H1 (cell line): ENCODE data around the gene UBE4A.

Experiments used
- EP300 ChIP-seq, 2 experiments: IDR thresholded peaks; 1 replicate in 1 of 2; 2 replicates in 1 of 2; pipeline ENCODE4 v1.6.1; 2011 to 2012; ENCODE audit warnings: low read depth in 2 of 2, low read length in 2 of 2, mild to moderate bottlenecking in 2 of 2, borderline replicate concordance in 1 of 2, inconsistent platforms in 1 of 2, moderate library complexity in 1 of 2
- EZH2 ChIP-seq: fragments of 200-600 bp; sonication (generic); IDR thresholded peaks from 2 replicates; pipeline ENCODE4 v1.7.1; 2012; ENCODE audit warnings: low read depth, mild to moderate bottlenecking, moderate library complexity, low read length, inconsistent platforms; ENCODE audit not compliant: severe bottlenecking
- GABPA ChIP-seq: IDR thresholded peaks from 2 replicates; pipeline ENCODE4 v1.6.1; 2011; ENCODE audit warnings: mild to moderate bottlenecking, low read length, moderate library complexity, borderline replicate concordance; ENCODE audit not compliant: insufficient read depth
- NRF1 ChIP-seq: IDR thresholded peaks from 2 replicates; pipeline ENCODE4 v1.6.1; 2011; ENCODE audit warnings: mild to moderate bottlenecking, low read depth, low read length, improper control_type of control experiment
- POLR2A ChIP-seq, 2 experiments: IDR thresholded peaks; 1 replicate in 1 of 2; 2 replicates in 1 of 2; pipeline ENCODE4 v1.6.1; 2011; ENCODE audit warnings: low read depth in 2 of 2, low read length in 2 of 2, mild to moderate bottlenecking in 2 of 2; ENCODE audit errors: control extremely low read depth in 1 of 2
- RAD21 ChIP-seq, 2 experiments: IDR thresholded peaks in 1 of 2; conservative IDR thresholded peaks in 1 of 2; 2 replicates each; pipeline ENCODE4 v1.6.1; 2011; ENCODE audit warnings: low read depth in 2 of 2, low read length in 2 of 2, improper control_type of control experiment in 1 of 2, inconsistent platforms in 1 of 2, mild to moderate bottlenecking in 1 of 2, moderate library complexity in 1 of 2
- RNF2 ChIP-seq: fragments of 200-900, 300-1000 bp; sonication (generic); IDR thresholded peaks from 2 replicates; pipeline ENCODE4 v1.7.1; 2016; ENCODE audit warnings: borderline replicate concordance, low read depth, mild to moderate bottlenecking, antibody characterized with exemption, low read length; ENCODE audit not compliant: poor library complexity, severe bottlenecking; ENCODE audit errors: missing control alignments
- SP2 ChIP-seq: IDR thresholded peaks from 2 replicates; pipeline ENCODE4 v1.6.1; 2012; ENCODE audit warnings: mild to moderate bottlenecking, low read length, inconsistent platforms
- ZNF274 ChIP-seq: IDR thresholded peaks from 2 replicates; pipeline ENCODE4 v1.7.0; 2012; ENCODE audit warnings: low read length, borderline replicate concordance; ENCODE audit errors: extremely low read depth
- TF ChIP-seq, protein P1 (sequence below), 3 experiments: IDR thresholded peaks; 1 replicate in 2 of 3; 2 replicates in 1 of 3; pipeline versions ENCODE4 v1.5.1 to v1.6.1; 2011; ENCODE audit warnings: low read length in 3 of 3, mild to moderate bottlenecking in 3 of 3, inconsistent platforms in 2 of 3, low read depth in 1 of 3, moderate library complexity in 1 of 3; ENCODE audit not compliant: insufficient read depth in 1 of 3; ENCODE audit errors: control extremely low read depth in 1 of 3

DNA sequence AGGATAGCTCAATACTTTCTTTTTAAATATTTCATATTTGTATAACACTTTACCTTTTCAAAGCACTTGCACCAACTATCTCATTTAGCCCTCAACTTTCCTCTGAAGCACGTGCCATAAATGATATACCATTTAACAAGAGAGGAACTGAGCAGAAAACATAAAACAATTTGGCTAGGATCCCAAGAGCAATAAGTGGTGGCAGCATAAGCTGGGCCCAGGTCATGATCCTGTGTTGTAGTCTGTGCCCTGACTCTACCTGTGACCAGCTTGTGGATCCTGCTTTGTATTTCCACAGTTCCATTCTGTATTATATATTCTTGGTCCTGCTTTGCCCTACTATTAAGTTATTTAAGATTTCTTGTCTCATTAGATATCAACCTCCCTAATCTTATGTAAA, 53.5 kb downstream of the UBE4A start:
- no peak for TF ChIP-seq POLR2A (IDR thresholded peaks at IDR 0.05; ENCODE audit: control extremely low read depth in 1 of 2, low read depth in 2 of 2, low read length in 2 of 2)
- TF ChIP-seq, protein P1, sequence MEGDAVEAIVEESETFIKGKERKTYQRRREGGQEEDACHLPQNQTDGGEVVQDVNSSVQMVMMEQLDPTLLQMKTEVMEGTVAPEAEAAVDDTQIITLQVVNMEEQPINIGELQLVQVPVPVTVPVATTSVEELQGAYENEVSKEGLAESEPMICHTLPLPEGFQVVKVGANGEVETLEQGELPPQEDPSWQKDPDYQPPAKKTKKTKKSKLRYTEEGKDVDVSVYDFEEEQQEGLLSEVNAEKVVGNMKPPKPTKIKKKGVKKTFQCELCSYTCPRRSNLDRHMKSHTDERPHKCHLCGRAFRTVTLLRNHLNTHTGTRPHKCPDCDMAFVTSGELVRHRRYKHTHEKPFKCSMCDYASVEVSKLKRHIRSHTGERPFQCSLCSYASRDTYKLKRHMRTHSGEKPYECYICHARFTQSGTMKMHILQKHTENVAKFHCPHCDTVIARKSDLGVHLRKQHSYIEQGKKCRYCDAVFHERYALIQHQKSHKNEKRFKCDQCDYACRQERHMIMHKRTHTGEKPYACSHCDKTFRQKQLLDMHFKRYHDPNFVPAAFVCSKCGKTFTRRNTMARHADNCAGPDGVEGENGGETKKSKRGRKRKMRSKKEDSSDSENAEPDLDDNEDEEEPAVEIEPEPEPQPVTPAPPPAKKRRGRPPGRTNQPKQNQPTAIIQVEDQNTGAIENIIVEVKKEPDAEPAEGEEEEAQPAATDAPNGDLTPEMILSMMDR (IDR thresholded peaks at IDR 0.05; ENCODE audit: control extremely low read depth in 1 of 3, insufficient read depth in 1 of 3, low read depth in 1 of 3, low read length in 3 of 3): no peak
- no peak for TF ChIP-seq GABPA
- TF ChIP-seq RNF2: no peak
- no peak for TF ChIP-seq NRF1
- no peak for TF ChIP-seq SP2
- no peak for TF ChIP-seq EP300 (IDR thresholded peaks at IDR 0.05; ENCODE audit: borderline replicate concordance in 1 of 2, low read depth in 2 of 2, low read length in 2 of 2)
- TF ChIP-seq ZNF274: no peak
- no peak for TF ChIP-seq RAD21 (IDR thresholded peaks at IDR 0.05 in 1 of 2, conservative IDR thresholded peaks at IDR 0.05 in 1 of 2; ENCODE audit: low read depth in 2 of 2, low read length in 2 of 2)
- TF ChIP-seq EZH2: no peak
